HEK293T (cell line): ENCODE data around the gene DST.

Experiments used
- BHLHE40 ChIP-seq: fragments of 450-650 bp; IDR thresholded peaks from 2 replicates; pipeline ENCODE4 v1.6.1; 2016; ENCODE audit warnings: mild to moderate bottlenecking, moderate library complexity, borderline replicate concordance
- CTBP1 ChIP-seq: fragments of 450-650 bp; IDR thresholded peaks from 2 replicates; pipeline ENCODE4 v1.6.1; 2016; ENCODE audit warnings: borderline replicate concordance
- FOXK2 ChIP-seq: fragments of 450-650 bp; IDR thresholded peaks from 2 replicates; pipeline ENCODE4 v1.6.1; 2016; ENCODE audit warnings: mild to moderate bottlenecking
- FOXM1 ChIP-seq: fragments of 450-650 bp; IDR thresholded peaks from 2 replicates; pipeline ENCODE4 v1.6.1; 2017; ENCODE audit warnings: mild to moderate bottlenecking, borderline replicate concordance
- HDGF ChIP-seq: fragments of 450-650 bp; IDR thresholded peaks from 2 replicates; pipeline ENCODE4 v1.6.1; 2017; ENCODE audit warnings: antibody characterized with exemption, borderline replicate concordance
- PKNOX1 ChIP-seq: fragments of 450-650 bp; IDR thresholded peaks from 2 replicates; pipeline ENCODE4 v1.6.1; 2016
- SP1 ChIP-seq: fragments of 450-650 bp; IDR thresholded peaks from 2 replicates; pipeline ENCODE4 v1.6.1; 2017
- TARDBP ChIP-seq: fragments of 450-650 bp; IDR thresholded peaks from 2 replicates; pipeline ENCODE4 v1.6.1; 2016

- TF ChIP-seq TARDBP (no peak), SP1 (no peak), FOXK2 (no peak), HDGF (no peak), PKNOX1 (no peak), CTBP1 (no peak), FOXM1 (no peak), BHLHE40 (no peak)
Observed at GRCh38 chr6:56573624-56574023, 69.1 kb downstream of the DST start.
